Measurements from ENCODE around the gene TSHZ2.
"Not testable (repeated sequence)": the region's sequence is repeated elsewhere in the genome, so short reads cannot be mapped to it uniquely, and the experiment has no call there.

TSHZ2 gene

DNA sequence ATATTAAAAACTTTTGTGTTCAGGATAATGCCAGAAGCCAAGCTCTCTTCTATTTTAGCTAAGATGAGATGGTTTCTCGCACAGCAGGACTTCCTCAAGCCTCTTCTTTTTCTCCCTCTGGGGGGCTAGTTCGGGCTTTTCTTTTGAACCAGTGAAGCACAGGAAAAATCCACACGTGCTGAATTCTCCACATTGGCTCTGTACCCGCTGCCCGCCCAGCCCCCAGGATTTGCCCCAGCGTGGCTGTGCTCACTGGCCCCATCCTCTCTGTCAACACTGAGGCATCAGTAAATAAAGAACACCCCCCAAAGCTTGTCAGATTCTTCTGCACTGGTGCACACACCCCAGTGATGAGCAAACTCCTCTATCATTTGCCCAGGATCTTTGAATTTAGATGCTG, 388.7 kb downstream of the TSHZ2 start:
- DNase-seq, result no peak

DNA sequence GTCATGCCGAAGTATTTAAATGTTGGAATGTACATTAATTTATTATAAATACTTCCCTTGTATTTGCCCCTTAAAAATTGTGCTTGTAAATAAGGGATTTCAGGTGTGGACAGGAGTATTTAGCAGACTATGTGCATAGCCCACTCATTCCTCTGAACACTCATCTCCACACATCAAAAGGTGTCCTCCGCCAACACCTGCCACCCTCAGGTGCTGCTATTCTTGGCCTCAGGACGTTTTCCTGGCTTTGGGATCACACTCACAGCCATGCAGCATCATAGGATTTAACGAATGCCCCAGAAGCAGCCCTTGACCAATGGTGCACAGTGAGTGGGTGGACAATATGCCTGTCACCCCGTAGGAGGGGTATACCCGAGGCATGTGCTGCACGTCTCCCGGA, 390.6 kb downstream of the TSHZ2 start:
- DNase-seq, result no peak

- no peak for DNase-seq
Measured at GRCh38 chr20:53364646-53365045, 392.5 kb downstream of the TSHZ2 start.

- DNase-seq, result no peak
Measured at GRCh38 chr20:53365076-53365475, 392.9 kb downstream of the TSHZ2 start.

GRCh38 chr20:53365539-53366075, 393.4 kb downstream of the TSHZ2 start:
- DNase-seq, result no peak

GRCh38 chr20:53366928-53367327, 394.8 kb downstream of the TSHZ2 start:
- not testable (repeated sequence) for DNase-seq

DNA sequence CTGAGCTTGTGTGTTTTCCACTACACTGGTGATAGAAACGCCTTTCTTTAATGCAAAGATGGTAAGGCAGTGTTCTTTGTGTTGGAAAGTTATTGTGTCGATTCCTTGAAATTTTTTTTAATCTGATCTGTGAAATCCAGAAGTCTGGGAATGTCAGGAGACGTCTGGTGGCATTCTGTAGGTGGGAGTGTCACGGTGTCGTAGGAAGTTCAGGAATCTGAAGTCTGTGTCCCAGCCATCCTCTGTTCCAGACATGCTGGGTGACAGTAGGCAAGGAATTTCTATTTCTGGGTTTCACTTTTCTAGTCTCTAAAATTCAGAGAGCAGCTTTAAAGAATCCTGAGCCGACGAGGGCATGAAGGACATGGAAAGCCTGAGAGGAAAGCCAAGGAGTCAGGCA, 397.7 kb downstream of the TSHZ2 start:
- no peak for DNase-seq

- DNase-seq, result no peak
Measured at GRCh38 chr20:53370345-53370961, 398.3 kb downstream of the TSHZ2 start.

DNA sequence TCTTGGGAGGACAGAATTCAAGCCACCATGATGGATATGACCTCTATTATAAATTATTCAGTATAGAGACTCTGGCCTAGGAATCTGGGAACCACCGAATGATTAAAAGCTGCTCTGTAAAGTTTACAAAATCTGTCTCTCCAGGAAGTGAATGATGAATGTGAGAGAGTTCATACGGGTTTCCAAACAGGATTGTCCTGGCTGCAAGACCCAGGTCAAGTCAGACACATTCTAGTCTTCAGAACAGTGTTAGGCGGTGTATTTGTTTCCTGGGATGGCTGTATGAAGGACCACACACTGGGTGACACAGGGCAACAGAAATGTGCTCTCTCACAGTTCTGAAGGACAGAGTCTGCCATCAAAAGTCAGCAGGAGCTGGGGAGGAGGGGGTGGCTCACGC, 399.1 kb downstream of the TSHZ2 start:
- DNase-seq, result no peak

DNA sequence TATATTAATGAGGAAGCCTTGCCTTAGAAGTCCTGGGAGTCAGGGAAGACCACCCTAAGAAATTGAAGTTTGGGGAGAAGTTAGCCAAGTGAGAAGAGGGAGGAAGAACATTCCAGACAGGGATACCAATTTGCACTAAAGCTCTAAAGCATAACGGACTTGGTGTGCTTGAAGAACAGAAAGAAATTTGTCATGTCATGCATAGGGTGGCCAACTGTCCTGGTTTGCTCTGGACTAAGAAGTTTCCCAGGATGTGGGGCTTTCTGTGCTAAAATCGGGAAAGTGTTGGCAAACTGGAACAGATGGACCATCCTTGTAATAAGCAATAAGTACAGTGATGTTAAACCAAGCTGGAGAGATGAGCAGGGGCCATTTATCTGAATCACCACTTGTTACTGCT, 403.9 kb downstream of the TSHZ2 start:
- DNase-seq, result no peak

DNA sequence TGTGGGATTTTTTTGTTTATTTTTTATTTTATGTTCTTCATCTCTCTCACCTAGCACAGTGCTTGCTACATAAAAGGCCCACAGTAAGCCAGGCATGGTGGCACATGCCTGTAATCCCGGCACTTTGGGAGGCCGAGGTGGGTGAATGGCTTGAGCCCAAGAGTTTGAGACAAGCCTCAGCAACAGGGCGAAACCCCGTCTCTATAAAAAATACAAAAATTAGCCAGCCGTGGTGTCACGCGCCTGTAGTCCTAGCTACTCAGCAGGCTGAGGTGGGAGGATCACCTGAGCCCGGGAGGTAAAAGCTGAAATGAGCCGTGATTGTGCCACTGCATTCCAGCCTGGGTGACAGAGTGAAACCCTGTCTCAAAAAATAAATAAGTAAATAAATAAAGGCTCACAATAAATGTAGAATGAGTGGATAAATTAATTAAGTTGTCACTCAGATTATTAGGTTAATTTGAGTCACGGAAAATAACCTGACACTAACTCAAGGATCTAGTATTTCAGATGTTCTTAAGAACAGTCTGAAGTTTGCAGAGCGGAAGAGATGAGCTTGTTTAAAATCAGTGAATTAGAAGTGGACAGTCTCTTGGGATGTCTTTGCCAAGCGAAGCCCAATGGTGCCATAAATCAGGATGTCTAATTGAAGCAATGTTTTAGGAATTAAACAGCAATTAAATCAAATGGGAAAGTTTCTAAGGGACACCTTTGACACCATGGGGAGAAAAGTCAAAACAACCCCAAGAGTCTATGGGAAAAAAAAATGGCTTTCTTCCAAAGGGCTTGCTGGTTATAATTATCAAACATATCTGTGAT, 407.1 kb downstream of the TSHZ2 start:
- DNase-seq, result no peak

DNA sequence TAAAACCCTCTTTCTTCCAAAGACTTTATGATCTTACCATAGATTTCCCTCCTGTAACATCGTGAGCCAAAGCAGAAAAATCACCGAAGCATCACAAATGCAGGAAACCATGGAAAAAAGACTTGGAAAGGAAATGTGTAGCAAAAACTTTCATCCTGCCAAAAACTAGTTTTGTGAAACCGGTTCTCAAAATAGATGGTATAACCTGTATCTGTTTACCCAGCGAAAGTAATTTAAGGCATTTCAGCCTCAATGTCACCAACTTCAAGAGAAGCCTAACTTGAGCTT, 407.6 kb downstream of the TSHZ2 start:
- DNase-seq, result no peak

GRCh38 chr20:53381568-53382262, 409.6 kb downstream of the TSHZ2 start:
- no peak for DNase-seq

- DNase-seq, result no peak
Measured at GRCh38 chr20:53382263-53382844, 410.2 kb downstream of the TSHZ2 start.

DNA sequence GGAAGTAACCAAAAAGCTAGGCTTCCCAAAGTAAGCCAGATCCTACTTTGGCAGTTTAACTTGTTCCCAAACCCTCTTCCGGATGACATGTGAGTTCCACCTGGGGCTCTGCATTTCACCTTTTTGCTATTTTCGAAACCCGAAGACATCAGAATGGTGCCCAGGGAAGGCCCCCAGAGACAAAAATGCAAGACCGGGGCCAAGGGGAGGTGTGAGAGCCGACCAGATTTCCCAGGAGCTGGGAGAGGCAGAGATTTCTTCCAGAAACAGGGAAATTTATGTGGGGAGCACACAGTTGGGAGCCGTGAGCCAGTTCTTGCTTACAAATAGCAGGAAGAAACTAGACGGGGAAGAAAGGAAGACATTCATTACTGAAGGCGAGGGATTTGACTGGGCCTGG, 411.8 kb downstream of the TSHZ2 start:
- no peak for DNase-seq

DNA sequence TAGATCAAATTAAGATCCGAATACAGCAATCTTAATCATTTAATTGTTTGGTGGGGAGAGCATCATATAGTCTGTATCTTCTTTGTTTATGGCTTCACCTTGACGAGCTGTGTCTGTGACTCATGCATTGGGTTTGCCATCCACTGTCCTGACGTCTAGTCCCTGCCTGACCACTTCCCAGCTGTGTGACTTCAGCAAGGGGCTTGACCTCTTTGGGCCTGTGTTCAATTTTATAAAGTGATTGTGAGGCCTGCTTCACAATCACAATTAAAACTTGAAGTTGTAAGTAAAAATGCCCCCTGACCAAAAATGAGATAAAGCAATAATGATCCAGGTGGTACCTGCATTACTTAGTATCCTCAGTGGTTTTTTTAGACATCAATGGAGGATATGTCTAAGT, 412.2 kb downstream of the TSHZ2 start:
- no peak for DNase-seq

DNA sequence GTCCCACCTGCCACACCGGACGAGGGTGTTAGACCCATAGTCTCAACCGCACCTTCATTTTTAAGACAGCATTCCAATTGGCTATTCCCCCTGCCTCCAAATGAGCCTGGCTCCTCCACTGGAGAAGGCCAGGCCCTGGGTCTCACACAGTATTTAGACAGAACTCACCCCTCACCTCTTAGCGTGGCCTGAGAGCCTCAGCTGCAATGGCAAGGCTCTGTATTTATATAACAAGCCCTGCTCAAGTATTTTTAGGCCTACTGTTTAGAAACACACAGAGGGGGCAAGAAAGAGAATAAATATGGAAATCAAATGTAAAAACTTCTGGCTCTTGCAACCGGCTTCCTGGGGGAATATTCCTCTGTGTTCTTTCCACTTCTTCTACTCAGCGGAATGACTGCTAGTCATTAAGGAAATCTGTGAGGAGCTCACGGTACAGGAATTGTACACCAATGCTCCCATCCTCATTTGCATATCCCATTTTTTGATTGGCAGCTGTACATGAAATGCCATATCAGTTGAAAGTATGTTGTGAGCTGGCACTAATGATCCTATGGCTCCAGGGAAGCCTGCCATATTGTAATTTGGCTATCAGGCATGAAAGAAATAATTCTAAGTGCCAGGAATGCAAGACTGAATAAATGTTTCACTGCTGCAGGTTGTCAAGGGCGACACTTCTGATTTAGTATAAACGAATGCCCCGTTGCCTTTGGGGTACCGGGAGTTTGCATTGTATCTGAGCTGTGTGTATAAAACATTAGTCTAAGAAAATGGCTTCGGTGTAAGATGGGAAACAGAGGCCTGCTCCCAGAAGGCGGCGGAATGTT, 414.0 kb downstream of the TSHZ2 start:
- no peak for DNase-seq

GRCh38 chr20:53387983-53388675, 416.0 kb downstream of the TSHZ2 start:
- DNase-seq, result peak; percentile 53

DNA sequence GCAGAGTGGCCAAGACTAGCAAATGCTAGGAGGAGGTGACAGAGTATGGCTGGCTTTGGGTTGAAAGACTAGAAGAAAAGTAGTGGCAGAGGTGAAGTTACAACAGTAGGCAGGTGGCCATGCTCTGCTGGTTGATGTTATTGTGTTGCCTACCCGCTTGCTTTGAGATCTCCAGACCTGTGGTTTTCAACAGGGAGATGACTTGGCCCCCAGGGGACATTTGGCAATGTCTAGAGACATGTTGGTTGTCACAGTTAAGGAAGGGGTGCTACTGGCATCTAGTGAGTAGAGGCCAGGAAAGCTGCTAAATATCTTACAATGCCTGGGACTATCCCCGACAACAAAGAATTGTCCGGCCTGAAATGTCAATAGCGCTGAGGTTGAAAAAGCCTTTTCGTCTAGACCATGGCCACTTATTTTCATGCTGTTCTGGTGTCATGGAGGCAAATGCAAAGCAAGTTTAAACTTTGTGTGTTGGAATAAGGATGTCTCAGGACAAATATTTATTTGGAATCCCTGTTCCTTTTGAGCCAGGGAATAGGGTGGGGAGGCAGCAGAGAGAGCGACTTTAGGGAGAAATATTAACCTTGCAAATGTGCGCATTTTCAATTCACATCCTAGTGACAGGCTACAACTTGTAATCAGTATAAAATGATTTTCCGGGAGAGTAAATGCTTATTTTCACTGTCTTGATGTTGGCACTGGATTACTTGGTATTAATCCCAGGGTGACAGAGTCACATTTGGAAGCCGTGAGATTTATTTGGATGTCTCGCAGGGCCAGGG, 417.6 kb downstream of the TSHZ2 start:
- DNase-seq, result no peak

- DNase-seq, result no peak
Measured at GRCh38 chr20:53390770-53391169, 418.6 kb downstream of the TSHZ2 start.

GRCh38 chr20:53394433-53394832, 422.3 kb downstream of the TSHZ2 start:
- no peak for DNase-seq

Measured in CD4-positive, alpha-beta T cell treated with Interleukin-17A for 4 hours (primary cell).